ENCODE measurements around the gene FOXL2.

DNA sequence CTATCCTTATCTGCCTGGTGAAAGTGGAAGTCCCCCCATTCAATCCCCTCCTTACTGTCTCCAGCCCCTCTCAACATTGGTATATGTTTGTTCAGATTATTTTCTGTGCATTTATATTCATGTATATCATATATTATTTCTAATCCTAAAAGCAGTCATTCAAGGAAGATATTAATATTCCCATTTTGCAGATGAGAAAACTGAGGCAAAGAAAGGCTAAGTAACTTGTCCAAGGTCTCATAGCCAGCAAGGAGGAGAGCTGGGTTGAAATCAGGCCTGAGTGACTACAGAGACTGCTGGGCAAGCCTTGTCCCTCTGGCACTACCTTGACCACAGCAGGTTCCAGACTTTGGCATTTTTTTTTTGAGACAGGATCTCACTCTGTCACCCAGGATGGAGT lies 29.1 kb upstream of the FOXL2 start:
- TF ChIP-seq CTCF (conservative IDR thresholded peaks at IDR 0.05) = no peak
- no peak for TF ChIP-seq EZH2 (IDR thresholded peaks at IDR 0.05; ENCODE audit: low read depth)

All from PC-9 (cell line).